ENCODE measurements around the gene GNG3. TPM values are rescaled to one million over a fixed set of nuclear protein-coding genes. Genes with fewer than 3 reads are reported as not detected.

GNG3 gene
- total RNA-seq, 4 donors from 2014 or later, result 0.88 TPM; not detected in 3

- TF ChIP-seq CTCF (IDR thresholded peaks at IDR 0.05; ENCODE audit: low read depth), result no peak
These were observed 18.9 kb downstream of the GNG3 start for GRCh38 chr11:62726156-62726914.

GRCh38 chr11:62726915-62727164 is 19.4 kb downstream of the GNG3 start:
- TF ChIP-seq CTCF (IDR thresholded peaks at IDR 0.05; ENCODE audit: low read depth), result no peak

- no peak for TF ChIP-seq CTCF (IDR thresholded peaks at IDR 0.05; ENCODE audit: low read depth)
These were observed 19.8 kb downstream of the GNG3 start, which contains the start of gene HNRNPUL2 for GRCh38 chr11:62727165-62727871. Gene HNRNPUL2, minus strand, starts transcription at chr11:62727457. Its CDS starts 301 bp downstream, at chr11:62727156.

- no peak for TF ChIP-seq CTCF (IDR thresholded peaks at IDR 0.05; ENCODE audit: low read depth)
These were observed 20.3 kb downstream of the GNG3 start for GRCh38 chr11:62727872-62728170.

GRCh38 chr11:62728171-62728988 is 20.9 kb downstream of the GNG3 start, which contains the start of gene TTC9C:
Gene TTC9C, plus strand, starts transcription at chr11:62728486. Its CDS starts 363 bp downstream, at chr11:62728849.
- no peak for TF ChIP-seq CTCF (IDR thresholded peaks at IDR 0.05; ENCODE audit: low read depth)

GRCh38 chr11:62732830-62733229 is 25.4 kb downstream of the GNG3 start:
- TF ChIP-seq CTCF (IDR thresholded peaks at IDR 0.05; ENCODE audit: low read depth), result no peak

GRCh38 chr11:62737196-62737595 is 29.7 kb downstream of the GNG3 start:
- TF ChIP-seq CTCF (IDR thresholded peaks at IDR 0.05; ENCODE audit: low read depth), result no peak

Data from subcutaneous adipose tissue (tissue), 4 donors.